Left lung (tissue), 10 donors: ENCODE data around the gene RPTOR. TPM values are rescaled to one million over a fixed set of nuclear protein-coding genes. Genes with fewer than 3 reads are reported as not detected.

ENCODE experiments used
- ATAC-seq: fragments of 200-7000 bp; cut with Tn5 transposase; one replicate; pipeline ENCODE4 v1.9.1; 2020; ENCODE audit warnings: moderate library complexity
- DNase-seq, 4 donors: peaks; one replicate each; pipeline ENCODE4 v3.0.0-alpha.2; 2013 to 2020
- H3K27ac ChIP-seq, 2 donors: fragments of 200-600 bp; sonication (generic) in 1 of 2; one replicate each; pipeline versions ENCODE4 v1.5.0 to v1.8.0; 2020 to 2021
- H3K27me3 ChIP-seq, 2 donors: fragments of 200-600 bp; sonication (generic) in 1 of 2; one replicate each; pipeline versions ENCODE4 v1.5.0 to v1.8.0; 2020 to 2021
- H3K36me3 ChIP-seq, 2 donors: fragments of 200-600 bp; sonication (generic) in 1 of 2; one replicate each; pipeline versions ENCODE4 v1.5.0 to v1.8.0; 2020 to 2021
- H3K4me1 ChIP-seq, 2 donors: fragments of 200-600 bp; one replicate each; pipeline ENCODE4 v1.8.0; 2021
- H3K4me3 ChIP-seq, 2 donors: fragments of 200-600 bp; sonication (generic) in 1 of 2; one replicate each; pipeline versions ENCODE4 v1.5.0 to v1.8.0; 2020 to 2021; ENCODE audit warnings: mild to moderate bottlenecking in 1 of 2
- H3K9me3 ChIP-seq, 2 donors: fragments of 200-600 bp; sonication (generic) in 1 of 2; one replicate each; pipeline versions ENCODE4 v1.5.0 to v1.8.0; 2020 to 2021
- intact Hi-C, 2 donors: fragments of 100-400 bp; cut with DNase I; formaldehyde crosslinking; loops; one replicate each; pipeline versions ENCODE4 v1.11.2 to v1.14.2; 2022
- polyA plus RNA-seq, 6 donors: library from polyadenylated mRNA; unstranded; fragments of 120-200 nt; gene quantifications; one replicate each; pipeline ENCODE4 v1.2.1, GENCODE V29; 2013; ENCODE audit not compliant: insufficient read length in 6 of 6
- total RNA-seq, 2 donors: library from RNA; stranded (reverse); fragmentation: NEBNext Ultra II Directional; extraction: Animal tissue kit (Norgen Biotek cat#: 25700); gene quantifications; one replicate each; pipeline ENCODE4 v1.2.1, GENCODE V29; 2021
- TF ChIP-seq, protein P1 (sequence below), 2 donors: fragments of 200-600 bp; sonication (generic) in 1 of 2; IDR thresholded peaks; one replicate each; pipeline versions ENCODE4 v1.5.0 to v1.8.0; 2021; ENCODE audit warnings: antibody characterized with exemption in 2 of 2
- donor health status: DM: no; HTN: yes; CAD: no.
- donor health status: DM: no; HTN: no; CAD: no.

The RPTOR gene
- total and polyA plus RNA-seq, 8 donors = 14.2 to 39.2 (median 20.7) TPM

DNA sequence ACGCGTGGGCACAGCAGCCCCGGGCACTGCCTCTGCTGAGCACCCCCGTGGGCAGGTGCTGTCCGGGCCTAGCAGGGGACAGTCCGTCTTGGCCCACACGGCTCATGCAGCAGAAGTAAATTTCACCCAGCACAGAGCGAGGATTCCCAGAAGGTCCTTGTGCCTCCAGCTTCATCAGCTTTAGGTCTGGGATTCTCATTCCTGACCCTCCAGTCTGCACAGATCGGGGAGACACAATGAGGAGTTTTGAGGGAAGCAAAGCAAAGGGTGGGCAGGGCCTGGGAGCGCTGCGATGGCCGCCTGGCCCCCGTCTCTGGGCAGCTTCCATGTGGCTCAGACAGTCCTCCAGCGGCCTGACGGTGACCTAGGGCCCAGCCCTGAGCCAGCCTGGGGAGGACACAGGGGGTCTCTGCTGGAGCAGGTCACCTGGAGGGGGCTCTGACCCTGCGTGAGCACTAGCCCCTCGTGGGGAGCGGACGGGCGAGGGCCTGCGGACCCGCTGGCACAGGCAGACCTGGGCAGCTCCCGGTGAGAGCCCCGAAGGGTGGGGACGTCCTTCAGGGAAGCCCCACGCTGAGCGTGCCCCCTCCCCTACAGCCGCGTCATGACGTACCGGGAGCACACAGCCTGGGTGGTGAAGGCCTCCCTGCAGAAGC, 416.3 kb downstream of the RPTOR start:
- Histone ChIP-seq H3K4me3 (no peak overlapping the region), H3K9me3 (no peaks in the 10 kb centered on the region), H3K36me3 (peaks cover 0 to 57% of the 10 kb centered on the region in 2 donors), H3K27me3 (no peaks in the 10 kb centered on the region), H3K27ac (no peak overlapping the region), H3K4me1 (peaks cover 0 to 10% of the 10 kb centered on the region in 2 donors)
- ATAC-seq = no peak
- TF ChIP-seq, protein P1, sequence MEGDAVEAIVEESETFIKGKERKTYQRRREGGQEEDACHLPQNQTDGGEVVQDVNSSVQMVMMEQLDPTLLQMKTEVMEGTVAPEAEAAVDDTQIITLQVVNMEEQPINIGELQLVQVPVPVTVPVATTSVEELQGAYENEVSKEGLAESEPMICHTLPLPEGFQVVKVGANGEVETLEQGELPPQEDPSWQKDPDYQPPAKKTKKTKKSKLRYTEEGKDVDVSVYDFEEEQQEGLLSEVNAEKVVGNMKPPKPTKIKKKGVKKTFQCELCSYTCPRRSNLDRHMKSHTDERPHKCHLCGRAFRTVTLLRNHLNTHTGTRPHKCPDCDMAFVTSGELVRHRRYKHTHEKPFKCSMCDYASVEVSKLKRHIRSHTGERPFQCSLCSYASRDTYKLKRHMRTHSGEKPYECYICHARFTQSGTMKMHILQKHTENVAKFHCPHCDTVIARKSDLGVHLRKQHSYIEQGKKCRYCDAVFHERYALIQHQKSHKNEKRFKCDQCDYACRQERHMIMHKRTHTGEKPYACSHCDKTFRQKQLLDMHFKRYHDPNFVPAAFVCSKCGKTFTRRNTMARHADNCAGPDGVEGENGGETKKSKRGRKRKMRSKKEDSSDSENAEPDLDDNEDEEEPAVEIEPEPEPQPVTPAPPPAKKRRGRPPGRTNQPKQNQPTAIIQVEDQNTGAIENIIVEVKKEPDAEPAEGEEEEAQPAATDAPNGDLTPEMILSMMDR (IDR thresholded peaks at IDR 0.05) = no peak
- intact Hi-C loops = loop anchor here in 1 of 2 donors (10.0 kb wide), 1 partner anchor 96 kb away; no protein-coding TSS in a partner anchor
- DNase-seq = peak in 1 of 4 donors; percentile 71

DNA sequence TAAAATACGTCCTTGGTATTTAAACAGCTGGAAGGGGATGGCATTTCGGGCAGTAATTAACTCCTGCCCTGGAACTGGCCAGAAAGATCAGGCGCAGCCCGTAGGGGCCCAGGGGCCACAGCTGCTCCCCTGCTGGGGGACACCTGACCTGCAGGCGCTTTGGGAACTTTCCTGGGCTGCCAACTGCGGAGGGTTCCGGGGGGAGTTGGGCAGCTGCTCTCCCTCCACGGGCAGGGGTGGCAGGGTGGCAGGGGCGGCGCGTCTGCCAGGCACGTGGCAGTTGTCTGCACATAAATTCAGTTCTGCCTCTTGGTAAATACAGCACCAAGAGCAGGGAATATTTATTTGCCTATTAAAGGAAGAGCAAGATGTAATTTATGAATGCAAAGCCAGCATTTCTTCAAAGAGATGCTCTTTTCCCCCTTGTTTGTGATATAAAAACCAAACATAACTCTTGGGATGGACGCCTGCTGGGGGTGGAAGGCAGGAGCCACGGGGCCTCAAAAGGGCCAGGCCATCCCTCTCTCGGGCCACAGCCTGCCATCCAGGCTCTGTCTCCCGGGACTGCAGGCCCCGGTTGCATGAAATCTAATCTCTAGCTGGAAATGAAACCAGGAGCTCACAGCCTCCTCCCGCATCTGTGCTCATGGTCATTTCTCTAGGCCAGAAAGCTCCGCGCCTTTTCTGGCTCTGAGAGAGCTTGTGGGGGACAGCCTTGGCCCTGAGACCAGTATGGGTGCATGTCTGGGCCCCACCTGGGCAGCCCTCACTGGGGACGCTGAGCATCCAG, 417.1 kb downstream of the RPTOR start:
- Histone ChIP-seq H3K27ac (no peak overlapping the region), H3K4me1 (peaks cover 0 to 10% of the 10 kb centered on the region in 2 donors), H3K9me3 (no peaks in the 10 kb centered on the region), H3K36me3 (peaks cover 0 to 53% of the 10 kb centered on the region in 2 donors), H3K4me3 (no peak overlapping the region), H3K27me3 (no peaks in the 10 kb centered on the region)
- TF ChIP-seq, protein P1 (IDR thresholded peaks at IDR 0.05) = no peak
- ATAC-seq (no peak), DNase-seq (peak in 1 of 4 donors; percentile 23)
- intact Hi-C loops = loop anchor here in 1 of 2 donors (10.0 kb wide), 1 partner anchor 97 kb away; no protein-coding TSS in a partner anchor

DNA sequence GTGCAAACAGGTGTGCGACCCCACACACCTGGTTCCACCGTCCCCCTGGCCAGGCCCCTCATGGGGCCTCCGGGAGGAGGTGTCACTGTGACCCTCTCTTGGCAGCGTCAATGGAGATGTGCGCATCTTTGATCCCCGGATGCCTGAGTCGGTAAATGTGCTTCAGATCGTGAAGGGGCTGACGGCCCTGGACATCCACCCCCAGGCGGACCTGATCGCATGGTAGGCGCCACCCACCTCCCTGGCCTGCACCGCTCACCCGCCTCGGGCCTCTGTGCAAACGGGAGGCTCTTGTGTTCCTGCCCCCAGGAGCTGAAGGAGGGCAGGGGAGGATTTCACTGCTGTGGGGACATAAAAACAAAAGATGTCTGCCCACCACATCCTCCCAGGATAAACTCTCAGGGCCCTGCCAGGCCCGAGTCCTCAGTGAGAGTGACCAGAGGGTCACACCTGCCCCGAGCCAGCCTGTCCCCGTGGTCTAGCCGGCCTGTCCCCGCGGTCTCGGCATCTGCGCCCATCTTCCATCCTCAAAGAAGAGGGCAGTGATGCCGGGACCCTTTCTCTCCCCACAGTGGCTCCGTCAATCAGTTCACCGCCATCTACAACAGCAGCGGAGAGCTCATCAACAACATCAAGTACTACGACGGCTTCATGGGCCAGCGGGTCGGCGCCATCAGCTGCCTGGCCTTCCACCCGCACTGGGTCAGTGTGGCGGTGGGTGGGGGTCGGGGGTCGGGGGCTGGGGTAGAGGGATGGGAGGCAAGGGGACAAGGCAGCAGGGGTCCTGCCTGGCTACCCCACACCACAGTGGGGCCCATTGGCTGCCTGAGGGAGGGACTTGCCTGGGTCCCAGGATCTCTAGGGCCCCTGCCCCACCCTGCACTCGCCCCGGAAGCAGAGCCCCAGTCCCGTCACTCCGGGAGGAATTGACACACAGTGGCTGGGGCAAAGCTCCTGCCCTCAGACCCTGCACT, 418.0 kb downstream of the RPTOR start:
- intact Hi-C loops = loop anchor here in 1 of 2 donors (10.0 kb wide), 1 partner anchor 98 kb away; no protein-coding TSS in a partner anchor
- Histone ChIP-seq H3K36me3 (peaks cover 0 to 52% of the 10 kb centered on the region in 2 donors), H3K9me3 (no peaks in the 10 kb centered on the region), H3K27ac (no peak overlapping the region), H3K4me3 (no peak overlapping the region), H3K4me1 (peaks cover 0 to 10% of the 10 kb centered on the region in 2 donors), H3K27me3 (no peaks in the 10 kb centered on the region)
- peak in 1 of 4 donors; percentile 70 for DNase-seq
- TF ChIP-seq, protein P1 (IDR thresholded peaks at IDR 0.05) = no peak
- no peak for ATAC-seq

DNA sequence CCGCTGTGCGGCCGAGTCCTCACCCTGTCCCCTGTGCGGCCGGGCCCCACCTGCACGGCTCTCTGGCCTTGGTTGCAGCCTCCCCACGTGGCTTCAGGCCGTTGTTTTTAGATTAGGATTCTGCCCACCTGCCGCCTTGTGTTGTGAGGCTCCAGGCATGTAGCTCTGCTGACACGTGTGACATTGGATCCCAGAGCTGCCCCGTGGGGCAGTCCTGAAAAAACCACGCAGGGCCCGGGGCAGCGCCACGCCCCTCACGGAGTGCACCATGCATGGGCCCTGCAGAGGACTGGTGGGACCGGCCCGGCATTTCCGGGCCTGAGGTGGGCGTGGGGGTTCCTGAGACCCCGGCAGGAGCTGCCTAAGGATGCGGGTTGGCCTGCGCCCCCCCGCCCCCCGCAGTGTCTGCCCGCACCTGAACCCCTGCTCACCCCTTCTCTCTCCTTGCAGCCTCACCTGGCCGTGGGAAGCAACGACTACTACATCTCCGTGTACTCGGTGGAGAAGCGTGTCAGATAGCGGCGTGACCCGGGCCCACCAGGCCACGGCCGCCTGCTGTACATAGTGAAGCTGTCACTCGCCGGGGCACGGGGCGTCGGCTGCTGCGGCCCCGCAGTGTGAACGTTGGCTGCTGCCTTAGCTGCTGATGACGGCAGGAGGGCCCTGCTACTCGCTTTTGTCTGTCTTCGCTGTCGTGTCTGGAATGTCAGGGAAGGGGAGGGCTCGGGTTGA, 419.3 kb downstream of the RPTOR start:
- intact Hi-C loops = loop anchor here in 1 of 2 donors (10.0 kb wide), 1 partner anchor 99 kb away; no protein-coding TSS in a partner anchor
- H3K9me3 ChIP-seq = no peaks in the 10 kb centered on the region

More for the DNA sequence above, 419.3 kb downstream of the RPTOR start:
- TF ChIP-seq, protein P1 (IDR thresholded peaks at IDR 0.05) = no peak
- ATAC-seq (no peak), DNase-seq (no peak)
- peaks cover 0 to 13% of the 10 kb centered on the region in 2 donors for H3K4me1 ChIP-seq
- H3K27me3 ChIP-seq = peaks cover 0 to 3% of the 10 kb centered on the region in 2 donors
- H3K27ac ChIP-seq = no peak overlapping the region
- no peak overlapping the region for H3K4me3 ChIP-seq
- H3K36me3 ChIP-seq = peaks cover 0 to 52% of the 10 kb centered on the region in 2 donors
